Epithelial cell of umbilical artery (primary cell): ENCODE results near the gene GNG8. TPM values are rescaled to one million over a fixed set of nuclear protein-coding genes. Genes with fewer than 3 reads are reported as not detected.

ENCODE experiments used
- total RNA-seq: library from RNA; depleted of rRNA; stranded (reverse); fragments of >200 nt; gene quantifications from 2 replicates; pipeline ENCODE4 v1.2.3, GENCODE V29; 2014

Gene GNG8
- not detected in 2 replicates for total RNA-seq

GRCh38 chr19:46635920-46636761 is at the start of gene GNG8:
Gene GNG8, minus strand, starts transcription at chr19:46636202. Its CDS starts 1,520 bp downstream, at chr19:46634682.

GRCh38 chr19:46661020-46661731 is 25.2 kb upstream of the GNG8 start, which contains the start of gene DACT3:
Gene DACT3, minus strand, starts transcription at chr19:46661182. Its CDS starts 118 bp downstream, at chr19:46661064.

GRCh38 chr19:46624958-46625661 is 10.9 kb downstream of the GNG8 start, which contains the start of gene PTGIR:
Gene PTGIR, minus strand, starts transcription at chr19:46625089. Its CDS starts 864 bp downstream, at chr19:46624225.

DNA sequence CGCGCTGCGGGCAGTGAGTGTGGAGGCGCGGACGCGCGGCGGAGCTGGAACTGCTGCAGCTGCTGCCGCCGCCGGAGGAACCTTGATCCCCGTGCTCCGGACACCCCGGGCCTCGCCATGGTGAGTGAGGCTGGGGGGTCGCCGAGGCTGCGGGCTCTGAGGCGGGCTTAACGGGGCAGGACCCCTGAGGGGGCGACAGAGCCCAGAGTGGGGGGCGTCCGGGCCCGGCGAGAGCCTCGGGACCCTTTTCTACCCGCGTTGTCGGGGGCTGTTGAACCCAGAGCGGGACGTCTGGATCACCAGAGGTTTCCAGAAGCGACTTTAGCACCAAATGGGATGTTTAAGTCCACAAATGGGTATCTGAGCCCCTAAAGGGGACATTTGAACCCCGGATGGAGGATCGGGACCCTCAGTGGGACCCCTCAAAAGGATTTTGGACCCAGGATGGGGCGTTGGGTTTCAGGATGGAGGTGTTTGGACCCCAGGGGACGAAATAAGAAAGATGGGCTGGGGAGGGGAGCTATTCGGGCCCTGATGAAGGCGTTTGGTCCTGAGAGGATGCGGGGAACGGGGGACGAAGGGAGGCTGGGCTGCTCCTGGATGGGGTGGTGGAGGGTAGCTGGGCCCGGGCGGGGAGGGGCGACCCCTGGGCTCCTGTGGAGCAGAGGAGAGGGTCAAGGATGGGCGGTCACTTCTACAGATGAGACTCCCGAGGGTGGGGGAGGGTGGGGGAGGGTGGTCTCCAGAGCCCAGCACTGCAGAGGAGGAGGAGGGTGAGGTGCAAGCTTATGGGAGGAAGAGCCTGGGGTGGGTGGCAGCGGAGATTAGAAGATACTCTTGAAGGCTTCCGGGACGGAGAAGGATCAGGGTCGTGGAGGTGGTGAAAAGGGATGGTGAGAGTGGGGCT is 34.4 kb downstream of the GNG8 start, which contains the start of gene CALM3:
Gene CALM3 (plus strand): TSS at position 13 of the 907 bp plus-strand sequence. CDS start 105 bp downstream, at position 118.

Other genes starting within 250 kb of the GNG8 start
- gene CCDC8, start 222.6 kb downstream of the GNG8 start, total RNA-seq, result 2.9 and 6.2 TPM in 2 replicates
- gene PNMA8C, start 207.3 kb downstream of the GNG8 start, total RNA-seq, result under 0.01 and 0.30 TPM in 2 replicates
- 2.3 and 7.1 TPM in 2 replicates for gene PNMA8A, start 164.6 kb downstream of the GNG8 start, total RNA-seq
- under 0.01 TPM in 2 replicates for gene PNMA8B, start 140.3 kb downstream of the GNG8 start, total RNA-seq
- gene CALM3, start 34.9 kb downstream of the GNG8 start, total RNA-seq, result 167 and 263 TPM in 2 replicates
- gene PTGIR, start 11.1 kb downstream of the GNG8 start, total RNA-seq, result 0.32 and 1.4 TPM in 2 replicates
- gene DACT3, start 25.0 kb upstream of the GNG8 start, total RNA-seq, result 0.15 TPM in 1 of 2 replicates, not detected in the other
- gene PRKD2, start 80.9 kb upstream of the GNG8 start, total RNA-seq, result 28.9 and 37.7 TPM in 2 replicates
- 13.8 and 16.6 TPM in 2 replicates for gene FKRP, start 109.9 kb upstream of the GNG8 start, total RNA-seq
- 59.7 and 65.3 TPM in 2 replicates for gene STRN4, start 110.2 kb upstream of the GNG8 start, total RNA-seq
- 60.7 and 96.7 TPM in 2 replicates for gene SLC1A5, start 152.4 kb upstream of the GNG8 start, total RNA-seq
- 153 and 219 TPM in 2 replicates for gene AP2S1, start 214.6 kb upstream of the GNG8 start, total RNA-seq
- 14.9 and 19.1 TPM in 2 replicates for gene ARHGAP35, start 224.8 kb upstream of the GNG8 start, total RNA-seq